Heart left ventricle (tissue), 16 donors: ENCODE results near the gene NCOA3. TPM values are rescaled to one million over a fixed set of nuclear protein-coding genes. Genes with fewer than 3 reads are reported as not detected.

Experiments
- ATAC-seq, 4 donors: fragments of 200-7000 bp; cut with Tn5 transposase; one replicate each; pipeline ENCODE4 v1.9.1; 2020 to 2022; ENCODE audit warnings: moderate library complexity in 4 of 4, mild to moderate bottlenecking in 3 of 4, moderate number of reproducible peaks in 1 of 4
- DNase-seq, 5 donors: peaks; one replicate each; pipeline ENCODE4 v3.0.0-alpha.2; 2020
- H3K27ac ChIP-seq, 12 donors: fragments of 200-600 bp; sonication (generic) in 4 of 12; one replicate each; pipeline versions ENCODE4 v1.5.0 to v1.8.0; 2016 to 2022; ENCODE audit warnings: mild to moderate bottlenecking in 2 of 12
- H3K27me3 ChIP-seq, 9 donors: fragments of 200-600 bp; sonication (generic) in 2 of 9; one replicate each; pipeline versions ENCODE4 v1.5.1 to v1.8.0; 2016 to 2022; ENCODE audit warnings: mild to moderate bottlenecking in 3 of 9
- H3K36me3 ChIP-seq, 9 donors: fragments of 200-600 bp; sonication (generic) in 2 of 9; one replicate each; pipeline versions ENCODE4 v1.5.0 to v1.8.0; 2018 to 2022; ENCODE audit warnings: mild to moderate bottlenecking in 2 of 9
- H3K4me1 ChIP-seq, 12 donors: fragments of 200-600 bp; sonication (generic) in 4 of 12; one replicate each; pipeline versions ENCODE4 v1.5.0 to v1.8.0; 2016 to 2022; ENCODE audit warnings: mild to moderate bottlenecking in 3 of 12
- H3K4me3 ChIP-seq, 12 donors: fragments of 200-600 bp; sonication (generic) in 4 of 12; one replicate each; pipeline versions ENCODE4 v1.5.0 to v1.8.0; 2017 to 2022; ENCODE audit warnings: mild to moderate bottlenecking in 9 of 12, moderate library complexity in 4 of 12
- H3K9me3 ChIP-seq, 12 donors: fragments of 200-600 bp; sonication (generic) in 4 of 12; one replicate each; pipeline versions ENCODE4 v1.5.0 to v1.8.0; 2016 to 2022; ENCODE audit warnings: mild to moderate bottlenecking in 1 of 12
- POLR2A ChIP-seq, 2 donors: fragments of 450-650 bp; IDR thresholded peaks; one replicate each; pipeline ENCODE4 v1.6.1; 2017; ENCODE audit warnings: antibody characterized with exemption in 2 of 2, mild to moderate bottlenecking in 2 of 2, moderate library complexity in 2 of 2
- WGBS, 4 donors: extraction: QIAGEN DNeasy Blood & Tissue Kit in 2 of 4; methylation state at CpG; one replicate each; pipeline versions ENCODE4 v1.1.5 to v1.1.7; 2013 to 2018; 5-methylcytosine and 5-hydroxymethylcytosine counted together
- intact Hi-C, 10 donors: fragments of 100-400 bp; cut with DNase I; formaldehyde crosslinking; loops; one replicate each; pipeline versions ENCODE4 v1.11.1 to v1.14.2; 2022
- polyA plus RNA-seq, 2 donors: library from polyadenylated mRNA; stranded (reverse); fragments of 200-250 nt; gene quantifications; one replicate each; pipeline ENCODE4 v1.2.3, GENCODE V29; 2013
- total RNA-seq, 9 donors: library from RNA; depleted of rRNA in 2 of 9; stranded (reverse); fragments of >200 nt in 2 of 9; fragmentation: NEBNext Ultra II Directional in 3 of 9; extraction: Animal tissue kit (Norgen Biotek cat#: 25700) in 3 of 9; gene quantifications; one replicate each; pipeline versions ENCODE4 v1.1.0 to v1.2.4, GENCODE V29; 2016 to 2023
- TF ChIP-seq, protein P1 (sequence below), 12 donors: fragments of 200-600 bp; sonication (generic) in 4 of 12; IDR thresholded peaks; one replicate each; pipeline versions ENCODE4 v1.5.0 to v1.8.0; 2018 to 2022; ENCODE audit warnings: antibody characterized with exemption in 12 of 12, mild to moderate bottlenecking in 5 of 12
- donor health status: ischemic (EF 13 %, LVEDD 7.1; RV severe dilation, severe dysfunction).
- donor health status: healthy with polysubstance abuse.
- donor health status: DM: no; HTN: yes; CAD: no.
- donor health status: DM: no; HTN: no; CAD: no.
- donor health status: ischemic (EF 25% LVEDD 6.9; RV normal size, moderate dysfunction).
- donor health status: ischemic (EF 25% LVEDD 5.7; RV mildly dilated, moderate dysfunction).
- donor health status: healthy.
- donor health status: DM: yes; HTN: yes; CAD: no.
- donor health status: ischemic (EF 35%, LVEDD 5.7; RV mildly dilated, moderate dysfunction).
- donor health status: nonischemic (EF 11% LVEDD 7.7; RV severe dilation, severe dysfunction).
- donor health status: DM: yes; HTN: yes; CAD: no.
- donor health status: PGD.
- donor health status: ischemic (EF 29% LVEDD 5.4; RV normal size, mild dysfunction).
- donor health status: nonischemic (EF 23%, LVEDD 6.1; RV moderate dilation, normal function).

Gene NCOA3
- total and polyA plus RNA-seq, 11 donors, result 6.7 to 39.3 (median 25.3) TPM

DNA sequence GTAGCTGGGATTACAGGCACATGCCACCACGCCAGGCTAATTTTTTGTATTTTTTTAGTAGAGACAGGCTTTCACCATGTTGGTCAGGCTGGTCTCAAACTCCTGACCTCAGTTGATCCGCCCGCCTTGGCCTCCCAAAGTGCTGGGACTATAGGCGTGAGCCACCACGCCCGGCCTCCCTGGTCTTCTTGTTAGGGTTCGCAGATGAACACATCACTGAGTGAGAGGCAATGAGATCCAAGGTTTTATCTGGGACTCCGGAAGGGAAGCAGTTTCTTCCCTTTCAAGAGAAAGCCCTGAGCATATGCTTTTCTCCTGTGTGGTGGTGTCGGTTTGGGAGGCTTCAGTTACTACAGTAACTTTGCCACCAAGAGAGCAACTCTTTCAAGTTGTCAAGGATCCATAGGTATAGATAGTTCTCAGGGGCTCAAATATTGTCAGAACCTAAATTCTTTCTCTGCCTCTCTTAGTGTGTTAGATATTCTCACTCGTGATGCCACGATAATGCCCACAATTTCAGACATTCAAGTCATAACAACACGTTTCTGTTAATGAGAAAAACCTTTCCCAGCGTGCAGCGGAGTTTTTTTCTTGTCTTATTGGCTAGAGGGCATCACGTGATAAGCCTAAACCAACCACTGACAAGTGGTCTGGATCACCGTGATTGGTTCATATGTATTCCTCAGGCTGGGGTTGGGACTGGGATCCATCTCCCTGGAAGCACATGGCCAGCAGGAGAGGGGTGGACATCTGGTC, 36.2 kb upstream of the NCOA3 start:
- H3K27ac ChIP-seq, result peak overlapping the region in 9 of 12 donors; percentile 12 to 69 (median 50)
- DNase-seq (no peak), ATAC-seq (no peak)
- no peak overlapping the region for H3K4me3 ChIP-seq
- TF ChIP-seq, protein P1, sequence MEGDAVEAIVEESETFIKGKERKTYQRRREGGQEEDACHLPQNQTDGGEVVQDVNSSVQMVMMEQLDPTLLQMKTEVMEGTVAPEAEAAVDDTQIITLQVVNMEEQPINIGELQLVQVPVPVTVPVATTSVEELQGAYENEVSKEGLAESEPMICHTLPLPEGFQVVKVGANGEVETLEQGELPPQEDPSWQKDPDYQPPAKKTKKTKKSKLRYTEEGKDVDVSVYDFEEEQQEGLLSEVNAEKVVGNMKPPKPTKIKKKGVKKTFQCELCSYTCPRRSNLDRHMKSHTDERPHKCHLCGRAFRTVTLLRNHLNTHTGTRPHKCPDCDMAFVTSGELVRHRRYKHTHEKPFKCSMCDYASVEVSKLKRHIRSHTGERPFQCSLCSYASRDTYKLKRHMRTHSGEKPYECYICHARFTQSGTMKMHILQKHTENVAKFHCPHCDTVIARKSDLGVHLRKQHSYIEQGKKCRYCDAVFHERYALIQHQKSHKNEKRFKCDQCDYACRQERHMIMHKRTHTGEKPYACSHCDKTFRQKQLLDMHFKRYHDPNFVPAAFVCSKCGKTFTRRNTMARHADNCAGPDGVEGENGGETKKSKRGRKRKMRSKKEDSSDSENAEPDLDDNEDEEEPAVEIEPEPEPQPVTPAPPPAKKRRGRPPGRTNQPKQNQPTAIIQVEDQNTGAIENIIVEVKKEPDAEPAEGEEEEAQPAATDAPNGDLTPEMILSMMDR (IDR thresholded peaks at IDR 0.05), result no peak
- no peak for TF ChIP-seq POLR2A (IDR thresholded peaks at IDR 0.05)
- intact Hi-C loops, result no loop called here
- H3K9me3 ChIP-seq, result no peaks in the 10 kb centered on the region
- WGBS, 4 donors, result 94 to 96% (median 96%) methylated on average over 16 of the region's 16 CpGs
- H3K36me3 ChIP-seq, result no peaks in the 10 kb centered on the region
- H3K27me3 ChIP-seq, result no peaks in the 10 kb centered on the region
- peaks cover 0 to 23% (median 9%) of the 10 kb centered on the region in 12 donors for H3K4me1 ChIP-seq

DNA sequence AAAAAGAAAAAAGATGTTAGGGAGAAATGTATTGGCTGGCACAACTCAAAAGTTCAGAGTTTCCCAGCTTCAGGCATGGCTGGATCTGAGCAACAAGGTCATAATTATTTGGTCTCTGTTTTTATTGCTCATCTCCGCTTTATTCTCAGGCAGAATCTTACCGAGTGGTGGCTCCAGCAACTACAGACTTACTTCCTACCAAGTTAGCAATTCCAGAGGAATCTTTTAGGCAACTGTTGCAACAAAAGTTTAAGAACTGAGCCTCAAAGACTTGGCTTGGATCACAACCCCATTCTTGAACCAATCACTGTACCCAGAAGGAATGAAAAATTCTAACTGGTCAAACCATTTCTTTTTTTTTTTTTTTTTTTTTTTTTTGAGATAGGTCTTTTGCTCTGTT, 35.5 kb upstream of the NCOA3 start:
- TF ChIP-seq, protein P1 (IDR thresholded peaks at IDR 0.05), result no peak
- no peak for TF ChIP-seq POLR2A (IDR thresholded peaks at IDR 0.05)
- Histone ChIP-seq H3K9me3 (no peaks in the 10 kb centered on the region), H3K36me3 (no peaks in the 10 kb centered on the region), H3K4me3 (no peak overlapping the region), H3K27ac (no peak overlapping the region), H3K27me3 (no peaks in the 10 kb centered on the region), H3K4me1 (peaks cover 0 to 23% (median 9%) of the 10 kb centered on the region in 12 donors)
- intact Hi-C loops, result no loop called here
- no peak for DNase-seq
- no peak for ATAC-seq
- WGBS, 4 donors, result 86 to 95% (median 92%) methylated on average over 2 of the region's 2 CpGs

DNA sequence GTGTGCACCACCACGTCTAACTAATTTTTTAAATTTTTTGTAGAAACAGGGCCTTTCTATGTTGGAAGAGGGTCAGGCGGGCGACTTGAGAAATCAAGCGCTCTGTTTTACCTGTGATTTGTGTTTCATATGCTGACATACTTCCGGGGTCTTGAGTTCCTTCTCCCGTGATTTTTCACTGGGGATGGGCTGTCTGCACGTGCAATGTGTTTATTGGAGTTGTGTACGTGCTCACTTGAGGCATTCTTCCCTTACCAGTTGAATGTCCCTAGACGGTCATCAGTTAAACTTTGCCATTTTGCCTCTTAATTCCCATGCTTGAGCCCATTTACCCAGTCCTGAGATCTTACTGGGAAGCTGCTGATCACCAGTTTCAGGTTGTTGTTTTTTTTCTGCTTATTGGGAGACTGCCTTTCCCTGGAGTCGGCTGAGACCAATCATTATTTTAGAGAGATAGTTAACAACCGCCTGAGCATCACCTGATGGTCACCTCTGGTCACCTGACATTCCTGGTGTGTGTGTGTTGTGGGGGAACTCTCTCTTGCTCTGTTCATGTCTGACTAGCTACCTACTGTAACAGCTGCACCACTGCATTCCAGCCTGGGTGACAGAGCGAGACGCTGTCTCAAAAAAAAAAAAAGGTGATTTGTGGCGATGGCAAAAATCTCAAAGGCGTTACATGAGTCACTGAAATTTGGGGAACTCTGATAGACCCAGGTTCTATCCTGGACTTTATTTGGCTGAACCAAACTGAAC, 34.8 kb upstream of the NCOA3 start:
- Histone ChIP-seq H3K4me3 (no peak overlapping the region), H3K9me3 (no peaks in the 10 kb centered on the region), H3K27ac (no peak overlapping the region), H3K4me1 (peaks cover 0 to 23% (median 9%) of the 10 kb centered on the region in 12 donors), H3K27me3 (no peaks in the 10 kb centered on the region), H3K36me3 (no peaks in the 10 kb centered on the region)
- intact Hi-C loops, result no loop called here
- WGBS, 4 donors, result 96 to 97% (median 97%) methylated on average over 15 of the region's 15 CpGs
- TF ChIP-seq, protein P1 (IDR thresholded peaks at IDR 0.05), result no peak
- no peak for TF ChIP-seq POLR2A (IDR thresholded peaks at IDR 0.05)
- DNase-seq, result no peak
- no peak for ATAC-seq

DNA sequence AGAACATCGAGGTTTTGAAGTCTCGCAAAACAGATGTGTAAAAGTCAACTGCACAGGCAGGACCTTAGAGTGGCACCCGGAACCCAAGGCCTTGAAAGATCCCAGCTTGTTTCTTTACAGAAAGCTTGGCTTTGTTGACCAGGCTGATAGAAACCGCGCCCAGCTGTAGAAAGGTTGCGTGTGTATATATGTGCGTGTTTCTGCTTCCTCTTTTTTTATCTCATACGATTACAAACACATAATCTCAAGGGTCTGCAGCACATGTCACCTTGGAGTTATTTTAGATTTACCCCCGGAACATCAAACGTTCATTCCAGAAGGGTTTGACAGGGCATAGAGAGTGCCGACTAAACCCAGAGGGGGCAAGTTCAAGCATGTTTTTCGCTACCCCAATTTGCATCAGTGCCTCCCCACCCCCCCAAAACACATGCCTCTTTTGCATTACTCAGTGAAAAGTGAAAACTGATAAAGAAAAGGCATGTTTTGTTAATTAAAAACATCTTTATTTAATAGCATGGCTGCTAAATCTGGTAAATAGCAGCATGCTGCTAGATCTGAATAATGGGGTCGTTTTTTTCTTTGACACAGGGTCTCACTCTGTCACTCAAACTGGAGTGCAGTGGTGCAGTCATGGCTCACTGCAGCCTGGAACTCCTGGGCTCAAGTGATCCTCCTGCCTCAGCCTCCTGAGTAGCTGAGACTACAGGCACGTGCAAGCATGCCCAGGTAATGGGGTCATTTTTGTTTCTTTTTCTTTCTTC, 33.2 kb upstream of the NCOA3 start:
- DNase-seq, result no peak
- Histone ChIP-seq H3K4me3 (no peak overlapping the region), H3K36me3 (no peaks in the 10 kb centered on the region), H3K27me3 (no peaks in the 10 kb centered on the region), H3K9me3 (no peaks in the 10 kb centered on the region), H3K27ac (no peak overlapping the region), H3K4me1 (peaks cover 0 to 22% (median 9%) of the 10 kb centered on the region in 12 donors)
- TF ChIP-seq POLR2A (IDR thresholded peaks at IDR 0.05), result no peak
- TF ChIP-seq, protein P1 (IDR thresholded peaks at IDR 0.05), result no peak
- intact Hi-C loops, result no loop called here
- 51 to 62% (median 55%) methylated on average over 14 of the region's 14 CpGs for WGBS, 4 donors
- ATAC-seq, result no peak
